Psoas muscle (tissue), 8 donors: ENCODE results near the gene KLK3. TPM values are rescaled to one million over a fixed set of nuclear protein-coding genes. Genes with fewer than 3 reads are reported as not detected.
"Not testable (repeated sequence)": the region's sequence is repeated elsewhere in the genome, so short reads cannot be mapped to it uniquely, and the experiment has no call there.

Experiments
- ATAC-seq, 4 donors: fragments of 200-7000 bp; cut with Tn5 transposase; one replicate each; pipeline ENCODE4 v1.9.1; 2020; ENCODE audit warnings: moderate library complexity in 3 of 4, mild to moderate bottlenecking in 2 of 4
- DNase-seq, 2 donors: peaks; one replicate each; pipeline ENCODE4 v3.0.0-alpha.2; 2020
- H3K27ac ChIP-seq: fragments of 200-600 bp; one replicate; pipeline ENCODE4 v1.8.0; 2022
- H3K27me3 ChIP-seq, 3 donors: fragments of 200-600 bp in 1 of 3; one replicate each; pipeline versions ENCODE4 v1.6.1 to v1.8.0; 2013 to 2022; ENCODE audit warnings: low read length in 2 of 3, mild to moderate bottlenecking in 2 of 3, moderate library complexity in 1 of 3; ENCODE audit not compliant: insufficient read depth in 3 of 3
- H3K36me3 ChIP-seq, 2 donors: fragments of 200-600 bp in 1 of 2; one replicate each; pipeline versions ENCODE4 v1.6.1 to v1.8.0; 2013 to 2022; ENCODE audit warnings: low read depth in 1 of 2, mild to moderate bottlenecking in 1 of 2, moderate library complexity in 1 of 2; ENCODE audit not compliant: insufficient read depth in 1 of 2
- H3K4me1 ChIP-seq: fragments of 200-600 bp; one replicate; pipeline ENCODE4 v1.8.0; 2022
- H3K4me3 ChIP-seq: fragments of 200-600 bp; one replicate; pipeline ENCODE4 v1.8.0; 2022; ENCODE audit warnings: mild to moderate bottlenecking
- H3K9me3 ChIP-seq: fragments of 200-600 bp; one replicate; pipeline ENCODE4 v1.8.0; 2022
- WGBS, 3 donors: extraction: QIAGEN DNeasy Blood & Tissue Kit; methylation state at CpG; one replicate each; pipeline versions ENCODE4 v1.1.6 to v1.1.7; 2013; 5-methylcytosine and 5-hydroxymethylcytosine counted together
- intact Hi-C, 2 donors: fragments of 100-400 bp; cut with DNase I; formaldehyde crosslinking; loops; one replicate each; pipeline versions ENCODE4 v1.11.0 to v1.14.2; 2022
- long read RNA-seq, 2 donors: library from polyadenylated mRNA; unstranded; transcript quantifications; one replicate each; pipeline ENCODE4 v2.0.0, GENCODE V29; 2021
- polyA plus RNA-seq, 3 donors: library from polyadenylated mRNA; stranded (reverse); fragments of 200-250 nt; gene quantifications; one replicate each; pipeline ENCODE4 v1.2.3, GENCODE V29; 2013
- total RNA-seq, 4 donors: library from RNA; stranded (reverse); fragmentation: NEBNext Ultra II Directional in 2 of 4; extraction: Animal tissue kit (Norgen Biotek cat#: 25700) in 2 of 4; gene quantifications; one replicate each; pipeline versions ENCODE4 v1.2.1 to v1.2.4, GENCODE V29; 2021 to 2023
- TF ChIP-seq, protein P1 (sequence below): fragments of 200-600 bp; IDR thresholded peaks from one replicate; pipeline ENCODE4 v1.8.0; 2022; ENCODE audit warnings: antibody characterized with exemption
- donor health status: healthy with polysubstance abuse.
- donor health status: DM: no; HTN: no; CAD: no; lungs with moderate emphysema.
- donor health status: Bipolar disorder and iron deficiency.
- donor health status: healthy.
- donor health status: DM: yes; HTN: yes; CAD: no.
- donor health status: DM: no; HTN: no; CAD: no.
- donor health status: DM: no; HTN: no; CAD: no.
- donor health status: DM: yes; HTN: yes; CAD: no.

The KLK3 gene
- total RNA-seq (not detected), polyA plus RNA-seq (not detected)
- long read RNA-seq, donor 1, result 0 reads
- long read RNA-seq, donor 2, result 0 reads

GRCh38 chr19:50854636-50855410 is at the start of gene KLK3:
KLK3 (plus strand) TSS chr19:50854915; CDS start chr19:50854956, 41 bp downstream.
- Histone ChIP-seq H3K9me3 (no peaks in the 10 kb centered on the region), H3K4me3 (no peak within 1 kb of the TSS), H3K27ac (no peak within 1 kb of the TSS), H3K4me1 (no peaks in the 10 kb centered on the region), H3K36me3 (no peaks in the 10 kb centered on the region), H3K27me3 (peaks cover 0 to 16% (median 10%) of the 10 kb centered on the region in 3 donors)
- no peak for DNase-seq
- TF ChIP-seq, protein P1, sequence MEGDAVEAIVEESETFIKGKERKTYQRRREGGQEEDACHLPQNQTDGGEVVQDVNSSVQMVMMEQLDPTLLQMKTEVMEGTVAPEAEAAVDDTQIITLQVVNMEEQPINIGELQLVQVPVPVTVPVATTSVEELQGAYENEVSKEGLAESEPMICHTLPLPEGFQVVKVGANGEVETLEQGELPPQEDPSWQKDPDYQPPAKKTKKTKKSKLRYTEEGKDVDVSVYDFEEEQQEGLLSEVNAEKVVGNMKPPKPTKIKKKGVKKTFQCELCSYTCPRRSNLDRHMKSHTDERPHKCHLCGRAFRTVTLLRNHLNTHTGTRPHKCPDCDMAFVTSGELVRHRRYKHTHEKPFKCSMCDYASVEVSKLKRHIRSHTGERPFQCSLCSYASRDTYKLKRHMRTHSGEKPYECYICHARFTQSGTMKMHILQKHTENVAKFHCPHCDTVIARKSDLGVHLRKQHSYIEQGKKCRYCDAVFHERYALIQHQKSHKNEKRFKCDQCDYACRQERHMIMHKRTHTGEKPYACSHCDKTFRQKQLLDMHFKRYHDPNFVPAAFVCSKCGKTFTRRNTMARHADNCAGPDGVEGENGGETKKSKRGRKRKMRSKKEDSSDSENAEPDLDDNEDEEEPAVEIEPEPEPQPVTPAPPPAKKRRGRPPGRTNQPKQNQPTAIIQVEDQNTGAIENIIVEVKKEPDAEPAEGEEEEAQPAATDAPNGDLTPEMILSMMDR, result no peak
- no peak for ATAC-seq
- intact Hi-C loops, result no loop called here
- WGBS, 3 donors, result 52 to 59% (median 56%) methylated on average over 8 to 9 of the region's 9 CpGs

- WGBS, 3 donors, result 58 to 73% (median 62%) methylated on average over 1 of the region's 1 CpG
- no peak for ATAC-seq
- H3K4me3 ChIP-seq, result no peak overlapping the region
- no peaks in the 10 kb centered on the region for H3K27me3 ChIP-seq
- peaks cover 3% of the 10 kb centered on the region for H3K4me1 ChIP-seq
- DNase-seq, result no peak
- H3K9me3 ChIP-seq, result no peaks in the 10 kb centered on the region
- TF ChIP-seq, protein P1, result no peak
- no peaks in the 10 kb centered on the region for H3K36me3 ChIP-seq
- no peak overlapping the region for H3K27ac ChIP-seq
- intact Hi-C loops, result no loop called here
Measured at GRCh38 chr19:50808856-50809255, 45.9 kb upstream of the KLK3 start.

DNA sequence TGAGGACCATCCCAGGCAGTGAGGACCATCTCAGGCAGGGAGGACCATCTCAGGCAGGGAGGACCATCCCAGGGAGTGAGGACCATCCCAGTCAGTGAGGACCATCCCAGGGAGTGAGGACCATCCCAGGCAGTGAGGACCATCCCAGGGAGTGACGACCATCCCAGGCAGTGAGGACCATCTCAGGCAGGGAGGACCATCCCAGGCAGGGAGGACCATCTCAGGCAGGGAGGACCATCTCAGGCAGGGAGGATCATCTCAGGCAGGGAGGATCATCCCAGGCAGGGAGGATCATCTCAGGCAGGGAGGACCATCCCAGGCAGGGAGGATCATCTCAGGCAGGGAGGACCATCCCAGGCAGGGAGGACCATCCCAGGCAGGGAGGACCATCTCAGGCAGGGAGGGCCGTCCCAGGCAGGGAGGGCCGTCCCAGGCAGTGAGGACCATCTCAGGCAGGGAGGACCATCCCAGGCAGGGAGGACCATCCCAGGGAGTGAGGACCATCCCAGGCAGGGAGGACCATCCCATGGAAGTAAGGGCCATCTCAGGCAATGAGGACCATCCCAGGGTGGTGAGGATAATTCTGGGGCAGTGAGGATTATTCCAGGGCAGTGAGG is 43.0 kb upstream of the KLK3 start:
- H3K36me3 ChIP-seq, H3K4me1 ChIP-seq, H3K27ac ChIP-seq, ATAC-seq, H3K9me3 ChIP-seq, H3K4me3 ChIP-seq, DNase-seq: not testable (repeated sequence)
- WGBS, 3 donors, result 66 to 76% (median 70%) methylated on average over 3 of the region's 3 CpGs
- H3K27me3 ChIP-seq, result peaks cover 0 to 19% (median 5%) of the 10 kb centered on the region in 3 donors
- intact Hi-C loops, result loop anchor here in 1 of 2 donors (10.0 kb wide), 1 partner anchor 293 kb away; the partner anchor contains the start of gene CTU1

DNA sequence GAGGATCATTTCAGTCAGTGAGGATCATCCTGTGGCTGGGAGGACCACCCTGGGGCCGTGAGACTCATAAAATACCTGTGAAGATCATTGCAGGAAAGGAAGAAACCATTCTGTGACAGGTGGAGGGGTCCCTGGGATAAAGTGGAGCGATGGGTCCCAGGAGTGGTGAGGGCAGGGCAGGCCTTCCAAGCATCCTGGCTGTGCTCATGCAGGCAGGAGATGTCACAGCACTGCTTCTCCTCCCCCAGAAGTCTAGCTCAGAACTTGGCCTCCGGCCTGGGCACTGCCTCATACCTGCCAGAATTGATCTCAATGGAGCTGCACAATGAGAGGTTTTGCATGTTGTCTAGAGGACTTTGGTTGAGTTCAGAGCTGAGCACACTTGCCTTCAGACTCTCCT is 42.2 kb upstream of the KLK3 start:
- 55 to 65% (median 65%) methylated on average over 3 of the region's 3 CpGs for WGBS, 3 donors
- Histone ChIP-seq H3K9me3 (no peaks in the 10 kb centered on the region), H3K27me3 (peaks cover 0 to 27% (median 7%) of the 10 kb centered on the region in 3 donors), H3K4me3 (no peak overlapping the region), H3K27ac (no peak overlapping the region), H3K4me1 (no peaks in the 10 kb centered on the region), H3K36me3 (no peaks in the 10 kb centered on the region)
- ATAC-seq (no peak), DNase-seq (no peak)
- intact Hi-C loops, result loop anchor here in 1 of 2 donors (10.0 kb wide), 1 partner anchor 292 kb away; the partner anchor contains the start of gene CTU1
- TF ChIP-seq, protein P1, result no peak

- Histone ChIP-seq H3K27ac (no peak overlapping the region), H3K9me3 (no peaks in the 10 kb centered on the region), H3K4me3 (no peak overlapping the region), H3K4me1 (no peaks in the 10 kb centered on the region), H3K36me3 (no peaks in the 10 kb centered on the region), H3K27me3 (peaks cover 0 to 48% (median 22%) of the 10 kb centered on the region in 3 donors)
- intact Hi-C loops, result loop anchor here in 1 of 2 donors (10.0 kb wide), 1 partner anchor 290 kb away; the partner anchor contains the start of gene CTU1
- ATAC-seq, result no peak
- no peak for DNase-seq
- TF ChIP-seq, protein P1, result no peak
- 73 to 79% (median 75%) methylated on average over 5 of the region's 5 CpGs for WGBS, 3 donors
Measured at GRCh38 chr19:50814883-50815282, 39.8 kb upstream of the KLK3 start.
